SU-DHL-6 (cell line): ENCODE measurements around the gene DLX6.

Experiments used
- H2AFZ ChIP-seq: fragments of 200-600 bp; sonication (generic); 2 replicates; pipeline ENCODE4 v1.6.1; 2014; ENCODE audit warnings: low read depth, mild to moderate bottlenecking, moderate library complexity, mixed read lengths, antibody characterized with exemption, low read length; ENCODE audit not compliant: severe bottlenecking
- H3F3A ChIP-seq: fragments of 200-600 bp; shearing (Covaris generic); 2 replicates; pipeline ENCODE4 v1.6.0; 2016; ENCODE audit warnings: antibody characterized with exemption, mild to moderate bottlenecking; ENCODE audit not compliant: insufficient read depth
- H3K27ac ChIP-seq: fragments of 200-600 bp; sonication (generic); 2 replicates; pipeline ENCODE4 v1.5.1; 2016; ENCODE audit warnings: low read depth, mild to moderate bottlenecking, low read length, moderate library complexity, mixed read lengths
- H3K27me3 ChIP-seq: fragments of 200-600 bp; sonication (generic), shearing (Covaris generic); 2 replicates; pipeline ENCODE4 v1.6.0; 2014; ENCODE audit warnings: mild to moderate bottlenecking, low read length
- H3K36me3 ChIP-seq: fragments of 200-600 bp; sonication (generic); 2 replicates; pipeline ENCODE4 v1.6.1; 2014; ENCODE audit warnings: mild to moderate bottlenecking, low read length, mixed read lengths
- H3K4me2 ChIP-seq: fragments of 300-600, 200-600 bp; shearing (Covaris generic), sonication (generic); 2 replicates; pipeline ENCODE4 v1.6.0; 2014; ENCODE audit warnings: low read length, low read depth, mild to moderate bottlenecking; ENCODE audit not compliant: poor library complexity, severe bottlenecking
- H3K4me3 ChIP-seq: fragments of 200-600 bp; sonication (generic); 2 replicates; pipeline ENCODE4 v1.5.1; 2014; ENCODE audit warnings: antibody characterized with exemption, low read length, mild to moderate bottlenecking, mixed read lengths; ENCODE audit not compliant: insufficient read depth, poor library complexity, severe bottlenecking
- H3K79me2 ChIP-seq: fragments of 200-600 bp; sonication (generic); 2 replicates; pipeline ENCODE4 v1.6.1; 2014; ENCODE audit warnings: mild to moderate bottlenecking, low read length, moderate library complexity; ENCODE audit not compliant: insufficient read depth
- H3K9ac ChIP-seq: fragments of 200-600 bp; sonication (generic); 2 replicates; pipeline ENCODE4 v1.7.0; 2014; ENCODE audit warnings: mild to moderate bottlenecking, low read length
- H3K9me2 ChIP-seq: fragments of 200-600 bp; sonication (generic); replicated peaks from 2 replicates; pipeline ENCODE4 v1.6.1; 2014; ENCODE audit warnings: low read length; ENCODE audit not compliant: insufficient read depth
- H3K9me3 ChIP-seq: fragments of 200-600 bp; sonication (generic); 2 replicates; pipeline ENCODE4 v1.6.1; 2014; ENCODE audit warnings: low read length, mixed read lengths; ENCODE audit not compliant: insufficient read depth
- H4K20me1 ChIP-seq: fragments of 200-600 bp; sonication (generic); 2 replicates; pipeline ENCODE4 v1.6.1; 2014; ENCODE audit warnings: low read depth, mild to moderate bottlenecking, antibody characterized with exemption, low read length, moderate library complexity, mixed read lengths
- EZH2phosphoT487 ChIP-seq: fragments of 200-600 bp; sonication (generic), shearing (Covaris generic); conservative IDR thresholded peaks from 2 replicates; pipeline ENCODE4 v1.6.1; 2018; ENCODE audit warnings: mild to moderate bottlenecking, antibody characterized with exemption, low read length, moderate library complexity, mixed read lengths
- TF ChIP-seq, protein P1 (sequence below): fragments of 200-600 bp; sonication (generic); IDR thresholded peaks from one replicate; pipeline ENCODE4 v1.5.1; 2017; ENCODE audit warnings: antibody characterized with exemption, mild to moderate bottlenecking, low read length, moderate library complexity; ENCODE audit not compliant: insufficient read depth, poor library complexity, severe bottlenecking

Gene DLX6

DNA sequence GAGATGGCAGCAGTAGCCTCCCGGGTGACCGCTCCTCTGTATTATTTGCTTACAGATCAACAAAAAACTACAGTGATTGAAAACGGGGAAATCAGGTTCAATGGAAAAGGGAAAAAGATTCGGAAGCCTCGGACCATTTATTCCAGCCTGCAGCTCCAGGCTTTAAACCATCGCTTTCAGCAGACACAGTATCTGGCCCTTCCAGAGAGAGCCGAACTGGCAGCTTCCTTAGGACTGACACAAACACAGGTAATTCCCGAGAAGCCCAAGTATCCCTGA is 2.2 kb downstream of the DLX6 start:
- Histone ChIP-seq H3K9me2 (no peaks in the 10 kb centered on the region), H3K9ac (no peak overlapping the region), H3K9me3 (no peaks in the 10 kb centered on the region), H3K27me3 (no peaks in the 10 kb centered on the region), H4K20me1 (no peaks in the 10 kb centered on the region), H3K4me2 (no peak overlapping the region), H3K27ac (no peak overlapping the region), H3K36me3 (no peaks in the 10 kb centered on the region), H3K79me2 (no peaks in the 10 kb centered on the region), H2AFZ (no peak overlapping the region), H3K4me3 (no peak overlapping the region), H3F3A (no peaks in the 10 kb centered on the region)
- TF ChIP-seq, protein P1, sequence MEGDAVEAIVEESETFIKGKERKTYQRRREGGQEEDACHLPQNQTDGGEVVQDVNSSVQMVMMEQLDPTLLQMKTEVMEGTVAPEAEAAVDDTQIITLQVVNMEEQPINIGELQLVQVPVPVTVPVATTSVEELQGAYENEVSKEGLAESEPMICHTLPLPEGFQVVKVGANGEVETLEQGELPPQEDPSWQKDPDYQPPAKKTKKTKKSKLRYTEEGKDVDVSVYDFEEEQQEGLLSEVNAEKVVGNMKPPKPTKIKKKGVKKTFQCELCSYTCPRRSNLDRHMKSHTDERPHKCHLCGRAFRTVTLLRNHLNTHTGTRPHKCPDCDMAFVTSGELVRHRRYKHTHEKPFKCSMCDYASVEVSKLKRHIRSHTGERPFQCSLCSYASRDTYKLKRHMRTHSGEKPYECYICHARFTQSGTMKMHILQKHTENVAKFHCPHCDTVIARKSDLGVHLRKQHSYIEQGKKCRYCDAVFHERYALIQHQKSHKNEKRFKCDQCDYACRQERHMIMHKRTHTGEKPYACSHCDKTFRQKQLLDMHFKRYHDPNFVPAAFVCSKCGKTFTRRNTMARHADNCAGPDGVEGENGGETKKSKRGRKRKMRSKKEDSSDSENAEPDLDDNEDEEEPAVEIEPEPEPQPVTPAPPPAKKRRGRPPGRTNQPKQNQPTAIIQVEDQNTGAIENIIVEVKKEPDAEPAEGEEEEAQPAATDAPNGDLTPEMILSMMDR, result no peak
- TF ChIP-seq EZH2phosphoT487, result no peak

DNA sequence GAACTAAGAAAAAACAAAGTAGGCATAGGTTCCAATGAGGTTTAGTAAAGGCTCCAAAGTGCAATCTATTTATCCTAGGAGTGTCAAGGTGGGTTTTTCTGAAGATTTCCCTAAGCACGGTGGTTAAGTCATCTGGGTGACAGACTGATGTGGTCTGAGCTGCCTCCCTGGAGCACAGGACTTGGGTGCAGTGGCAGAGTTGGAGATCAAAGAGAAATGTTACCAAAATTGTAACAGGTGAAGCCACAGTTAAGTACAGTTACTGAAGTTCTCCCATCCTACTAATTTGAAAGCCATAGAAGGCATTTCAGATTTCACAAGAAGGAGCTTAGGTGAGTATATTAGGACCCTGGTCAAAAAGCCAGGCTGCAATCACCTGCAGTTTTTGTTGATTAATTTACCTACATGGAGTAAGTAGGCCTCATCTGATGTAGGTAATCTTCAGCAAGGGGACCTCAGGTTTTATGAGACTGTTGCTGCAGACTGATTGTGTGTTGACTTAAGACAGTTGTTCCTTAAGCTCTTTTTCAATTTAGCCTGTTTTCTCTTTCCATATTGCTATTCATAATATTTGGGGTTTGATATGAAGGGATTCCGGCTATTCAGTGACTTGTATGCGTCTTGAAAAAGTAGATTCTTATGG is 3.0 kb downstream of the DLX6 start:
- no peaks in the 10 kb centered on the region for H3K79me2 ChIP-seq
- no peaks in the 10 kb centered on the region for H3K9me3 ChIP-seq
- no peaks in the 10 kb centered on the region for H3F3A ChIP-seq
- no peak for TF ChIP-seq EZH2phosphoT487
- TF ChIP-seq, protein P1, result no peak
- H3K27ac ChIP-seq, result no peak overlapping the region
- no peak overlapping the region for H3K9ac ChIP-seq
- H3K36me3 ChIP-seq, result no peaks in the 10 kb centered on the region
- no peaks in the 10 kb centered on the region for H4K20me1 ChIP-seq
- no peak overlapping the region for H2AFZ ChIP-seq
- H3K4me2 ChIP-seq, result no peak overlapping the region
- no peaks in the 10 kb centered on the region for H3K9me2 ChIP-seq
- H3K27me3 ChIP-seq, result no peaks in the 10 kb centered on the region
- no peak overlapping the region for H3K4me3 ChIP-seq

DNA sequence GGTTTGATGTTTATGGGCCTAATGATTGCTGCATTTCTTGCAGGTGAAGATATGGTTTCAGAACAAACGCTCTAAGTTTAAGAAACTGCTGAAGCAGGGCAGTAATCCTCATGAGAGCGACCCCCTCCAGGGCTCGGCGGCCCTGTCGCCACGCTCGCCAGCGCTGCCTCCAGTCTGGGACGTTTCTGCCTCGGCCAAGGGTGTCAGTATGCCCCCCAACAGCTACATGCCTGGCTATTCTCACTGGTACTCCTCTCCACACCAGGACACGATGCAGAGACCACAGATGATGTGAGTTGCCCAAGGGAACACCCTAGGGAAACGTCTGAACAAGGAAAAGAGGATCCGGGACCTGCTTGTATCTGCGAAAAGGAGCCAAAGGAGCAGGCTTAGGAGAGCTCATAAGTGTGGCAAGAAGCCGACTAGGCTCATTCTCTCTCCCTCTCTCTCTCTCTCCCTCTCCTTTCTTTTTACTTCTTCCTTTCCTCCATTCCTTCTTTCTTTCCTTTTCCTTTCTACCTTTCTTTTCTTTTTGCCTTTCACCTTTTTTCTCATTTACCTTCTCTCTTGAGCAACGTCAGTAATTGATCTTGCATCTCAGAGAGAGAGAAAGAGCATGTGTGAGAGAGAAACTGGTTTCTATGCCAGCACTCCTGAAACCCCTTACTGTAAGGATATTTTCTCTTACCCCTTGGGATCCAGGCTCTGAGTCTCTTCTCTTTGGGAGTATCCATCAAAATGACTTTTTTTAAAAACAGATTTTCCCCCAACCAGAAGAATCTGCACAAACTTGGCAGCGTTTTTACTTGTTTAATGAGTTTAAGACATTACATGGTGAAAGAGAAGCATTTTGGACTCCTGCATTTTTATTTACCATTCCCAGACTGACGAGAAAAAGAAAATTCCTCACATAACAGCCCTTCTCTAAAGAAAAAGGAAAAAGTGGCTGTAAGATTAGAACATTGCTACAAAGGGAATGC is 4.7 kb downstream of the DLX6 start:
- H4K20me1 ChIP-seq, result no peaks in the 10 kb centered on the region
- no peaks in the 10 kb centered on the region for H3K9me3 ChIP-seq

More for the DNA sequence above, 4.7 kb downstream of the DLX6 start:
- Histone ChIP-seq H3K4me3 (no peak overlapping the region), H3K36me3 (no peaks in the 10 kb centered on the region), H3K4me2 (no peak overlapping the region), H3F3A (no peaks in the 10 kb centered on the region), H3K9me2 (no peaks in the 10 kb centered on the region), H3K79me2 (no peaks in the 10 kb centered on the region), H2AFZ (no peak overlapping the region), H3K9ac (no peak overlapping the region), H3K27me3 (no peaks in the 10 kb centered on the region), H3K27ac (no peak overlapping the region)
- no peak for TF ChIP-seq EZH2phosphoT487
- TF ChIP-seq, protein P1, result no peak
